HCT116 (cell line): Measurements from ENCODE around the gene CRBN.

Source experiments
- ATF3 ChIP-seq: IDR thresholded peaks from 2 replicates; pipeline ENCODE4 v1.6.1; 2012
- CBX3 ChIP-seq: IDR thresholded peaks from 2 replicates; pipeline ENCODE4 v1.6.1; 2012; ENCODE audit warnings: low read depth
- CEBPB ChIP-seq: IDR thresholded peaks from 2 replicates; pipeline ENCODE4 v1.6.1; 2012; ENCODE audit warnings: low read depth
- CTCF ChIP-seq, 3 experiments: fragments of 200-600 bp in 1 of 3; sonication (generic) in 1 of 3; IDR thresholded peaks in 2 of 3; conservative IDR thresholded peaks in 1 of 3; 2 replicates each; pipeline ENCODE4 v1.5.1; 2012 to 2017; ENCODE audit warnings: low read depth in 2 of 3, low read length in 2 of 3, antibody characterized with exemption in 1 of 3, borderline replicate concordance in 1 of 3, control low read depth in 1 of 3, mild to moderate bottlenecking in 1 of 3, mixed read lengths in 1 of 3, mixed run types in 1 of 3, moderate library complexity in 1 of 3; ENCODE audit not compliant: insufficient read depth in 1 of 3
- EZH2 ChIP-seq: fragments of 200-600 bp; sonication (generic); IDR thresholded peaks from 2 replicates; pipeline ENCODE4 v1.6.1; 2017; ENCODE audit warnings: antibody characterized with exemption, mixed run types
- POLR2A ChIP-seq: IDR thresholded peaks from 2 replicates; pipeline ENCODE4 v1.7.0; 2011; ENCODE audit warnings: borderline replicate concordance; ENCODE audit not compliant: insufficient read depth, insufficient read length; ENCODE audit errors: extremely low read depth
- POLR2AphosphoS5 ChIP-seq: IDR thresholded peaks from 2 replicates; pipeline ENCODE4 v1.6.1; 2011; ENCODE audit warnings: mild to moderate bottlenecking, low read depth, low read length, moderate library complexity
- REST ChIP-seq: IDR thresholded peaks from 2 replicates; pipeline ENCODE4 v1.6.1; 2012; ENCODE audit warnings: low read depth
- SRF ChIP-seq: IDR thresholded peaks from 2 replicates; pipeline ENCODE4 v1.6.1; 2012; ENCODE audit warnings: low read depth
- ZBTB33 ChIP-seq: IDR thresholded peaks from 2 replicates; pipeline ENCODE4 v1.6.1; 2011; ENCODE audit warnings: mild to moderate bottlenecking, low read length, moderate library complexity; ENCODE audit not compliant: insufficient replicate concordance; ENCODE audit errors: extremely low read depth
- ZNF274 ChIP-seq: fragments of 200-500 bp; sonication (Bioruptor generic); IDR thresholded peaks from 2 replicates; pipeline ENCODE4 v1.6.1; 2014; ENCODE audit warnings: mild to moderate bottlenecking, low read depth, low read length, inconsistent platforms

- TF ChIP-seq CBX3: no peak
- no peak for TF ChIP-seq POLR2A
- TF ChIP-seq CTCF (IDR thresholded peaks at IDR 0.05 in 2 of 3, conservative IDR thresholded peaks at IDR 0.05 in 1 of 3; ENCODE audit: borderline replicate concordance in 1 of 3, insufficient read depth in 1 of 3, low read depth in 2 of 3, low read length in 2 of 3): no peak
- TF ChIP-seq ZBTB33: no peak
- TF ChIP-seq EZH2: no peak
- TF ChIP-seq POLR2AphosphoS5: no peak
- TF ChIP-seq CEBPB: no peak
- no peak for TF ChIP-seq REST
- TF ChIP-seq ATF3: no peak
- no peak for TF ChIP-seq ZNF274
- TF ChIP-seq SRF: no peak
These were observed 49.9 kb downstream of the CRBN start for GRCh38 chr3:3129579-3129978.
